Tibial nerve (tissue), 4 donors: ENCODE measurements around the gene SAMSN1. TPM values are rescaled to one million over a fixed set of nuclear protein-coding genes. Genes with fewer than 3 reads are reported as not detected.

Experiments used
- DNase-seq, 2 donors: peaks; one replicate each; pipeline ENCODE4 v3.0.0-alpha.2; 2019; ENCODE audit warnings: low spot score in 2 of 2
- H3K27ac ChIP-seq, 4 donors: fragments of 200-600 bp; sonication (generic) in 3 of 4; one replicate each; pipeline ENCODE4 v1.5.1; 2017 to 2019; ENCODE audit warnings: mild to moderate bottlenecking in 1 of 4
- H3K27me3 ChIP-seq, 2 donors: fragments of 200-600 bp; sonication (generic) in 1 of 2; one replicate each; pipeline versions ENCODE4 v1.5.1 to v1.6.0; 2017 to 2019
- H3K36me3 ChIP-seq, 3 donors: fragments of 200-600 bp; sonication (generic); one replicate each; pipeline ENCODE4 v1.5.1; 2018 to 2019
- H3K4me1 ChIP-seq, 4 donors: fragments of 200-600 bp; sonication (generic) in 3 of 4; one replicate each; pipeline ENCODE4 v1.5.1; 2017 to 2019
- H3K4me3 ChIP-seq, 4 donors: fragments of 200-600 bp; sonication (generic) in 3 of 4; one replicate each; pipeline ENCODE4 v1.5.1; 2017 to 2019; ENCODE audit warnings: mild to moderate bottlenecking in 1 of 4, moderate library complexity in 1 of 4
- H3K9me3 ChIP-seq, 4 donors: fragments of 200-600 bp; sonication (generic) in 3 of 4; one replicate each; pipeline ENCODE4 v1.5.1; 2017 to 2019
- CTCF ChIP-seq, 5 experiments: fragments of 200-600 bp in 3 of 5; fragments of 450-650 bp in 2 of 5; sonication (generic) in 3 of 5; IDR thresholded peaks; one replicate each; pipeline ENCODE4 v1.5.1; 2016 to 2019; ENCODE audit warnings: antibody characterized with exemption in 5 of 5, mild to moderate bottlenecking in 3 of 5, moderate library complexity in 2 of 5
- EP300 ChIP-seq, 2 donors: sonication (generic); formaldehyde crosslinking; IDR thresholded peaks; one replicate each; pipeline ENCODE4 v1.6.1; 2017; ENCODE audit warnings: antibody characterized with exemption in 2 of 2, mild to moderate bottlenecking in 1 of 2
- POLR2A ChIP-seq, 2 donors: fragments of 450-650 bp; IDR thresholded peaks; one replicate each; pipeline ENCODE4 v1.6.1; 2017; ENCODE audit warnings: antibody characterized with exemption in 2 of 2, mild to moderate bottlenecking in 2 of 2, moderate library complexity in 2 of 2
- WGBS, 2 donors: methylation state at CpG; one replicate each; pipeline ENCODE4 v1.1.5; 2018; 5-methylcytosine and 5-hydroxymethylcytosine counted together
- total RNA-seq, 4 donors: library from RNA; depleted of rRNA; stranded (reverse); fragments of >200 nt; gene quantifications; one replicate each; pipeline ENCODE4 v1.1.0, GENCODE V29; 2016

The SAMSN1 gene
- total RNA-seq, 4 donors from 2014 or later: 2.9 to 13.5 (median 7.6) TPM

GRCh38 chr21:14562959-14563358, 16.8 kb upstream of the SAMSN1 start:
- no peak for TF ChIP-seq CTCF (IDR thresholded peaks at IDR 0.05)
- TF ChIP-seq POLR2A (IDR thresholded peaks at IDR 0.05): no peak
- no peak for TF ChIP-seq EP300 (IDR thresholded peaks at IDR 0.05)
- Histone ChIP-seq H3K4me3 (no peak overlapping the region), H3K36me3 (no peaks in the 10 kb centered on the region), H3K4me1 (no peaks in the 10 kb centered on the region), H3K27me3 (no peaks in the 10 kb centered on the region), H3K27ac (no peak overlapping the region), H3K9me3 (no peaks in the 10 kb centered on the region)
- DNase-seq: no peak

- Histone ChIP-seq H3K4me1 (no peaks in the 10 kb centered on the region), H3K36me3 (no peaks in the 10 kb centered on the region), H3K27me3 (no peaks in the 10 kb centered on the region), H3K4me3 (no peak overlapping the region), H3K9me3 (no peaks in the 10 kb centered on the region), H3K27ac (no peak overlapping the region)
- no peak for DNase-seq
- TF ChIP-seq CTCF (IDR thresholded peaks at IDR 0.05) (no peak), EP300 (IDR thresholded peaks at IDR 0.05) (no peak), POLR2A (IDR thresholded peaks at IDR 0.05) (no peak)
- 53 to 66% methylated on average over 4 of the region's 4 CpGs for WGBS, 2 donors
Observed at GRCh38 chr21:14560555-14560954, 14.4 kb upstream of the SAMSN1 start.

- Histone ChIP-seq H3K4me3 (no peak overlapping the region), H3K9me3 (no peaks in the 10 kb centered on the region), H3K27me3 (no peaks in the 10 kb centered on the region), H3K4me1 (no peaks in the 10 kb centered on the region), H3K36me3 (no peaks in the 10 kb centered on the region), H3K27ac (no peak overlapping the region)
- no peak for DNase-seq
- no peak for TF ChIP-seq EP300 (IDR thresholded peaks at IDR 0.05)
- TF ChIP-seq POLR2A (IDR thresholded peaks at IDR 0.05): no peak
- TF ChIP-seq CTCF (IDR thresholded peaks at IDR 0.05): no peak
Observed at GRCh38 chr21:14560139-14560538, 14.0 kb upstream of the SAMSN1 start.

- Histone ChIP-seq H3K36me3 (no peaks in the 10 kb centered on the region), H3K4me1 (no peaks in the 10 kb centered on the region), H3K27me3 (no peaks in the 10 kb centered on the region), H3K27ac (no peak overlapping the region), H3K9me3 (no peaks in the 10 kb centered on the region), H3K4me3 (no peak overlapping the region)
- TF ChIP-seq CTCF (IDR thresholded peaks at IDR 0.05): no peak
- no peak for TF ChIP-seq EP300 (IDR thresholded peaks at IDR 0.05)
- TF ChIP-seq POLR2A (IDR thresholded peaks at IDR 0.05): no peak
- DNase-seq: no peak
Observed at GRCh38 chr21:14559102-14559501, 13.0 kb upstream of the SAMSN1 start.

- H3K4me1 ChIP-seq: no peaks in the 10 kb centered on the region
- 80 to 89% methylated on average over 5 of the region's 5 CpGs for WGBS, 2 donors
- H3K36me3 ChIP-seq: no peaks in the 10 kb centered on the region
- no peaks in the 10 kb centered on the region for H3K9me3 ChIP-seq
- no peak overlapping the region for H3K27ac ChIP-seq
- H3K27me3 ChIP-seq: no peaks in the 10 kb centered on the region
- TF ChIP-seq CTCF (IDR thresholded peaks at IDR 0.05) (no peak), EP300 (IDR thresholded peaks at IDR 0.05) (no peak), POLR2A (IDR thresholded peaks at IDR 0.05) (no peak)
- DNase-seq: no peak
- no peak overlapping the region for H3K4me3 ChIP-seq
Observed at GRCh38 chr21:14557413-14557812, 11.3 kb upstream of the SAMSN1 start.
